Stimulated activated CD8-positive, alpha-beta memory T cell treated with anti-CD3 and anti-CD28 coated beads, Interleukin-7, amount 100 ng/mL, for 24 hours (primary cell): Measurements from ENCODE around the gene PER3.

ENCODE experiments used
- DNase-seq: peaks from one replicate; pipeline ENCODE4 v3.0.0-alpha.2; 2020; ENCODE audit warnings: low read depth

PER3 gene

DNA sequence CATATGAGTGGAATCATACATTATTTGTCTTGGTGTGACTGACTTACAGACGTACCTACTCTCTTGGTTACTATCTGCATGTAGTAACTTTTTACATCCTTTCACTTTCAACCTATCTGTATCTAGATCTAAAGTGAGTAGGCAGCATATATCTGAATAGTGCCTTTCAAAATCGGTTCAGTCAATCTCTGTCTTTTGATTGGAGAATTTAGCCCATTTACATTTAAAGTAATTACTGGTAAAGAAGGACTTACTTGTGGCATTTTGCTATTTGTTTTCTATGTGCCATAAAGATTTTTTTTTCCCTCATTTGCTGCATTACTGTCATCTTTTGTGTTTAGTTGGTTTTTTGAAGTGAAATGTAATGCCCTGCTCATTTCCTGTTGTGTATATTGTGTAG, 54.6 kb downstream of the PER3 start:
- DNase-seq, result no peak

DNA sequence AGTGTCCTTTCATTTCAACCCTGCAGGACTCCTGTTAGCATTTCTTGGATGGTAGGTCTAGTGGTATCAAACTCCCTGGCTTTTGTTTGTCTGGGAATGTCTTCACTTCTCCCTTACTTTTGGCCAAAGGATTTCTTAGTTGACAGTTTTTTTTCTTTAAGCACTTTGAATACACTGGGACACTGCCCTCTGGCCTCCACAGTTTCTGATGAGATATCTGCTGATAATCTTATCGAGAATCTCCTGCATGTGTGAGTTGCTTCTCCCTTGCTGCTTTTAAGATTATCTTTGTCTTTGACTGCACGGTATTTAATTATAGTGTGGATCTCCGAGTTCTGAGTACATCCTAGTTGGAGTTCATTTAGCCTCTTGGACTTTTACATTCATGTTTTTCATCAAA, 55.4 kb downstream of the PER3 start:
- no peak for DNase-seq

DNA sequence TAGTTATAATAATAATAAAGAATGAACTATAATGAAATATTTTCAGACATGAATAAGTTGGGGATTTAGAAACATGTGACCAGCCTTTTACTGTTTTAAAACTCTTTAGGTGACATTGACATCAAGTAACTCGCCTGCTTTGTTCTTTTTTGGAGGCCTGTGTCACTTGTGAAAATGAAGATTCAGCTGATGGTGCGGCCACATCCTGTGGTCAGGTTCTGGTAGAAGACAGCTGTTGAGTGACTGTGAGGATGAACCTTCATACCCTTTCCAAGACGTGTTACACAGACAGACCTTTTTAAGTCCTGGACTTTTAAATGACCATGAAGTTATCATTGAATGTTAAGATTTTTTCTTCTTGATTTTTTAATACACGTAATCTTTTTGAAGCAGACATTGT, 58.4 kb downstream of the PER3 start:
- DNase-seq, result no peak

DNA sequence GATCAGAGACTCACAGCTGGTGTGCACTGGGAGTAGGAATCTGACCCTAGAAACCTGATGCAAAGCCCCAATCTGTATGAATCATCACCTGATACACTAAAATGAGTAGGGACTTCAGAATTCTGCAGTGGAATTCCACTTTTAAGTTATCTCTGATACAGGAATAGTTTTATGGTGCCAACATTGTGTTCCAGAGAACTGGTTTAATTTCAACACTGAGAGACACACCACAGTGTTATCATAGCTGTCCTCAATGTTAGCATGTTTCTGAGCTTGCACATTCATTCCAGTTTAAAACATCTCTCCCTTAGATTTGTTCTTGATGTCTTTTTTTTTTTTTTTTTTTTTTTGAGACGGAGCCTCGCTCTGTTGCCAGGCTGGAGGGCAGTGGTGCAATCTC, 61.7 kb downstream of the PER3 start:
- DNase-seq, result no peak

DNA sequence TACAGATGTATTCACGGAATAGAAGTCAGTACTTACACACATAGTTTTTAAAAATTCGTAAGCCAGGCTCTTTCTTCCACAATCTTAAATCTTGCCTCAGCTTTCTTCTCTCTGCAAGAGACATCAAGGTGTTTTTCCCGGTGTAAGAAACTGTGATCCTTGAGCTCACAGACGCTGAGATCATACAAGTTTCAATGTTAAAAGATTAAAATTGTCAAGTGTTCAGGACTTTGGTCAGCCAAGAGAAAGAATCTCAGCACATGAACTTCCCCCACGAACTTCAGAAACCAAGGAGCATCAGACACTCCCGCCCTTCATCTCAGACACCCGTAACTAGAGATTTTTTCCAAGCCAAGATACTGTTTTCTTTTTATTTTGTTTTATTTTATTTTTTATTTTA, 62.6 kb downstream of the PER3 start:
- DNase-seq, result no peak

DNA sequence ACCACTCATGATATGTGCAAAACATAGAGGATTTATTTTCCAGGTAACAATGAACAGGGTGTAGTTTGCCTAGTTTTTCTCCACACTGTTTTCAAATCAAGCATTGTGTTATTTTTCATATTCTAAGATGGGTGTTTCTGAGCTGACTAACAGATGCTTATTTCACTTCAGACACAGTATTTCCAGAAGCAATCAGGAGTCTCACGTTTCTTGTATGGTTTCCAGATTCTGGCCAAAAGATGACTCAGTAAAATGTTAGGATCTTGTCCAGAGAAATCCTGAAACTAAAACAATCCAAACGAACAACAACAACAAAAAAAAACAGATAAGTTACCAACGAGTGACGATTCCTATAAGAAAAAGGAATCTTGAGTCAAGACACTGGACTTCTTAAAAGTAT, 63.5 kb downstream of the PER3 start:
- no peak for DNase-seq

DNA sequence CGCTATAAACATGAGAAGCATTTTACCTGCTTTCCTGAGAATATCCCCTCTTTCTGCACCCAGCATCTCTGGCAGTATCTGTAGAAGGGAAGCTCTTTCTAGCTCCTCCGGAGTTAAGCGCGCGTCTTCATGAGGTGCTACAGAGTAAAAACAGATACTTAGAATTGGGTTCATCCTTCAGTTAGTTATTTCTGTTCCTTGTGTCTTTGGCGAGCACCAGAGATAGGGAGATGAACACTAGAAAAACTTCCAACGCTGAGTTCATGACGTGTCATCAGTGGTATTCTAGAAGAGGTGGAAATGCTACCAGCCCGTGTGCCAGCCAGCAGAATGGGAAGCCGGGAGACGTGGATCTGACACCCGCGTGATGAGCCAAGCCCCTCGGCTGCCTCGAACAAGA, 66.7 kb downstream of the PER3 start:
- no peak for DNase-seq

DNA sequence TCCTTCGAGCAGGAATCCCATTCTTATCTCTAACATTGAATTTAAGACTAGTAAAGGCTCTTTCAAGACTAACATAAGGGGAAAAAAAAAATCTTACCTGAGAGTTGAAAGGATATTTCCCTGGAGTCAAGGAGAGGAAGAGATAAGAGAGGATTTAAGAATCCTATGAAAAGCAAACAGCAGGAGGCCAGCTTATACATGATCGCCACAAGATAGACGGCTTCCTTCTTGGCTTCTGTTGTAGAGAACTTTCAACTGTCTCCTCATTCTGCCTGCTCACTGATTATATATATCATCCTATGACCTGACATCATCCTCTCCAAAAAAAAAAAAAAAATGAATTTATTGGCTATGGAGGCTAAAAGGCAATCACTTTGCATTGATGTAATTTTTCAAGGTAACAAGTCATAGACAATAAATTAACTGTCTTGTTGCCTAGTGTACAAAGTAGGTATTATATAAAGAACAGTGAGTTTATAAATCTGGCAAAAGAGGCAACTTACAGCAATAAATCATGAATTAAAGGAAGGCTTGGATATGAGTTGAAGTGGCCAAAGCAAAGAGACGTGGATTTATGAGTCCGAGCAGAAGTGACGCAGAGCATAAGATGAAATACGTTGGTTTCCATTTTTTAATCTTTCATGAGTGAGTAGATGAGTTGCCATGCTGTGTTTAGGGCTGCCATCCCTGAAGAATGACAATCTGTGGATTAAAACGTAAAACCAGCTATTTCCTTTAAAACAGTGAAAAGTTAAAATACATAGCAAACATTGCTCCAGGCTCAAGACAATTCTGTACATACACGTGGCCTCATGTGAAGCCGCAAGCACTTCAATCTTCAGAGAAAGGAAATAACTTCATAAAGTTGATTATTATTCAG, 69.0 kb downstream of the PER3 start, which contains the start of gene UTS2:
TSS of gene UTS2 (minus strand) at position 262 of the 880 bp plus-strand sequence. CDS start at position 200, 62 bp downstream.
- DNase-seq, result no peak

DNA sequence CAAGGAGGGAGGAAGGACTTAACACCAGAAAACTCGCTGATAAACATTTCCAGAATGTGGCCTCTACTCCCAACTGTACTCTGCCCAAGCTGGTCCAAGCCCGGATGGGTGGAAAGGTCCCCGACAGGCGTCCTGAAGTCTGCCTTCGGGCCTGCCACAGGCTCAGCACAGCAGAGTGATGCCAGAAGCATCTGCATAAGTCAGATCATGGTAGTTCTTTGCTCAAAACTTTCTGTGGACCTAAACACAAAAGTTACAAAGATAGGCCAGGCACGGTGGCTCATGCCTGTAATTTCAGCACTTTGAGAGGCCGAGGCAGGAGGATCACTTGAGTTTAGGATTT, 69.6 kb downstream of the PER3 start:
- DNase-seq, result no peak

DNA sequence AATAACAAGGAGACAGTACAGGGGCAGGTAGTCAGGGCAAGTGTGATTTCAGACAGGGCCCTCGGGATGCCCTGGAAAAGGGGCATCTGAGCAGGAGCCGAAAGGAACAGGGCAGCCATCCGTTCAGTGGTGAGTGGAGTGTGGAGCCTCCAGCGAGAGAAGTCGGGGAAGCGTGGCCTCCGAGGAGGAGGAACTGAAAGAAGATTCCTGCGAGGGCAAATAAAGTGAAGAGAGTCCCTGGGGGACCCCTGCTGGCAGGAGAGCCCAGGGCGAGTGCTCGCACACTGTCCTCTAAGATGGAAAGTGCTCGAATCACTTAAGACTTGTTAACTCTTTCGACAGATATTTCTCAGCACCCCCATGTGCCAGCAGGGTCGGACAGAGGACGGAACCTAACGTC, 72.3 kb downstream of the PER3 start:
- no peak for DNase-seq

DNA sequence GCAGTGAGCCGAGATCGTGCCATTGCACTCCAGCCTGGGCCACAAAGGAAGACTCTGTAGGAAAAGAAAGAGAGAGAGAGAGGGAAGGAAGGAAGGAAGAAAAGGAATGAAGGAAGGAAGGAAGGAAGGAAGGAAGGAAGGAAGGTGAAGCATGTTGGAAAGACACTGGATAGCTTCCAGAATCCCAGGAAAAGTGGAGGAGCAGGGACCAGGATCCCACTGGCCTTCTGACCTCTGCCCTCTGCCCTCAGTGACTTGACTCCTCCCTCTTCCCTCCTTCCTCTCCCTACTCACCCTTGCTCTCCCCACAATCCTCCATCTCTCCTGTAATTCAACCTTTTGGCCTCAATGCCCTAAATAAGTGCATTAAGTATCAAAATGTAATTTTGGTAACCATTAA, 72.9 kb downstream of the PER3 start:
- no peak for DNase-seq

DNA sequence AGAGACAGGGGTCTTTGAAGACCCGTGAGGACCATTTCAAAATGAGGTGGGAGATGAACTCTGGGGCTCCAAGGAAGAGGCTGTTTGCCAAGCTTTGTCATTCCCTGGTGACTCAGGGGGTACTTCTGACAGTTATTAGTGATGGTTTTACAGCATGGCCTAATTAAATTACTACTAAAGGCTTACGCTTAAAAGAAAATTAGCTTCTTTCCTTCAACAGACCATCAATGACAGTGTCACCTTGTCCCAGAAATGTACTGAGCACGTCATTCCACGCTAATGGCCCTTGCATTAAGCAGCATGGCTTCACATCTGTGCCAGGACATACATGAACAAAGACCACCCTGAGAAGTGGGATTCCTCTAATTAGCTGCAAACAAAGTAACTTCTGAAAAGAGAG, 73.9 kb downstream of the PER3 start:
- DNase-seq, result no peak

DNA sequence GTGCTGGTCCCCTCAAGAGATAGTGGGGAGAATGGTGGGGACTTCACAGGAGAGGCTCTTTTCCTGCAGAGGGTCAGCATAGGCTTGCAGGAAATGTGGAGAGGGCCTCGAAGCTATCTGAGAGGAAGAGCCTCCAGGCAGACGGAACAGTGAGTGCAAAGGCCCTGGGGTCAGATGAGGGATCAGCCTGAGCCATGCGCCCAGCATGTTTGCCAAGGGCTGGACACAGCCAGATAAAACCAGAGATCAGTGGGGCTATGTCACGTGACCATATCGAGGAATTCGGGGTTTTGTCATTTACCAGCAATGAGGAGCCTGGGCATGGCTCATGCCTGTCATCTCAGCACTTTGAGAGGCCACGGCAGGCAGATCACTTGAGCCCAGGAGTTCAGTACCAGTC, 75.3 kb downstream of the PER3 start:
- no peak for DNase-seq

DNA sequence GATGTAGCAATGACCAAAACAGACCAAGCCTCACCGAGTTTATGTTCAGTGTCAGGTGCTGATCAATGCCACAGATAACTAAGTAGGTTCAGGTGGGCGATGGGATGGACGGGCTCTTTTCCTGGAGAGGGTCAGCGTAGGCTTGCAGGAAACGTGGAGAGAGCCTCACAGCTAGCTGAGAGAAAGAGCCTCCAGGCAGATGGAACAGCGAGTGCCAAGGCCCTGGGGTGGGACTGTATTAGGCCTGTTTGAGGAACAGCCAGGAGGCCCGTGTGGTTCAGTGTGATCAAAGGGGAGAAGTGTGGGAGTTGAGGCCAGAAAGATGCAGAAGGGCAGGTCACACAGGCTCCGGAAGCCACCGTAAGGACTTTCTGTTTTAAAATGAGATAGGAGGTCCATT, 76.0 kb downstream of the PER3 start:
- no peak for DNase-seq

DNA sequence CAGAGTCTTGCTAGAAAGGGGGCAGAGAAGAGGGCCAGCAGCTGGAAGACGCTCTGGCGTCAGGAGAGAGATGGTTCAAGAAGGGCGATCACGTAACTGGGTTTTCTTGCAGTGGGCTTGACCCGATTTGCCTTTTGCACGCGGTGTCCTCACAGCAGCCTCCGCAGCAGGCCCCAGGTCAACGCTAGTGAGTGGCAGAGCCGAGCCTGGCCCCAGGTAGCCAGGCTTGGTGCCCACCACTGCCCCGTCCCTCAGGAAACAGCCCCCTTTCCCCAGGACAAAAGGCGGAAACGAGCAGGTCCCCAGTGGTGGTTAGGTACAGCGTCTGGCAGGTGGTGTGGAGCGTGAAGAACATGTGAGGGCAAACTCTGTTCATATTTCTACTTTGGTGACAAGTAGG, 77.4 kb downstream of the PER3 start:
- DNase-seq, result no peak

DNA sequence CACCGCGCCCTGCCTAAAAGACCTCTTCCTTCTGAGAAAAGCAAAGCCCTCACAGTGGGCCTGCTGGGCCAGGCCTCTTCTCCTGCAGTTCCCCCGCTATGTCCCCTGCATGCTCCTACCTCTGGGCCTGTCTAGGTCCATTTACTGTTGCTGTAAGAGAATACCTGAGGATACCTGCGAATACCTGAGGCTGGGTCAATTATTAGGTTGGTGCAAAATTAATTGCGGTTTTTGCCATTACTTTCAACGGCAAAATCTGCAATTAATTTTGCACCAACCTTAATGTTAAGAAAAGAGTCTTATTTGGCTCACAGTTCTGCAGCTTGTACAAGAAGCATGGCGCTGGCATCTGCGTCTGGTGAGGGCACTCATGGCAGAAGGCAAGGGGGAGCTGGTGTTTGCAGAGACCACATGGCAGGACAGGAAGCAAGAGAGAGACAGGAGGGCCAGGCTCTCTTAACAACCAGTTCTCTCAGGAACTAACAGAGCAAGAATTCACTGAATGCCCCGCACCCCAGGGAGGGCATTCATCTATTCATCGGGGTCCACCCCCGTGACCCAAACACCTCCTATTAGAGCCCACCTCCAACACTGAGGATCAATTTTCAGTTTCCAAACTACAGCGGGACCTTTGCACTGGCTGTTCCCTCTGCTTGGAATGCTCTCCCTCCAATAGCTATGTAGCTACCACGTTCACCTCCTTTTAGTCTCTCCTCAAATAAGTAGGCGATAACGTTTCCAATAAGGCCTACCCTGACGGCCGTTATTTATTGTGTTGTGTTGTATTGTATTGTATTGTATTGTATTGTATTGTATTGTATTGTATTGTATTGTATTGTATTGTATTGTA, 78.3 kb downstream of the PER3 start:
- no peak for DNase-seq

DNA sequence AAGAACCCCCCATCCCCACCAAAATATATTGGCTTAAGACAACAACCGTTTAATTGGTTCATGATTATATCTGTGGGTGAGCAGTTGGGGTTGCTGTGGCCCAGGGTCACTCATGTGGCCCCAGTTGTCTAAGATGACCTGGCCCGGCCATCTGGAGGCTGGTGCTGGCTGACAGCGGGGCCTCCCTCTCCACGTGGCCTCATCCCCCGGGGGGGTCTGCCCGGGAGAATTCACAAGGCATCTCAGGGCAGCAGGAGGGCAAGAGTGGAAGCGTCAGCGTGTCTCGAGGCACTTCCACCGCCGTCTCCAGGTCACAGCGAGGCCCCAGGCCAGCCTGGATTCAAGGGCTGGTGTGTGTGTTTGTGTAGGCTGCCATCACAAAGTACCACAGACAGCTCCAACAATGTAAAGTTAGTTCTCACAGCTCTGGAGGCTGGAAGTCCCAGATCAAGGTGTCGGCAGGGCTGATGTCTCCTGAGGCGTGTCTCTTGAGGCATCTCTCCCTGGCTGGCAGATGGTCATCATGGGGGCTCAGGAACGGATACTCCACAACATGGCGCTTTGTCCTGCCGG, 79.8 kb downstream of the PER3 start:
- no peak for DNase-seq

DNA sequence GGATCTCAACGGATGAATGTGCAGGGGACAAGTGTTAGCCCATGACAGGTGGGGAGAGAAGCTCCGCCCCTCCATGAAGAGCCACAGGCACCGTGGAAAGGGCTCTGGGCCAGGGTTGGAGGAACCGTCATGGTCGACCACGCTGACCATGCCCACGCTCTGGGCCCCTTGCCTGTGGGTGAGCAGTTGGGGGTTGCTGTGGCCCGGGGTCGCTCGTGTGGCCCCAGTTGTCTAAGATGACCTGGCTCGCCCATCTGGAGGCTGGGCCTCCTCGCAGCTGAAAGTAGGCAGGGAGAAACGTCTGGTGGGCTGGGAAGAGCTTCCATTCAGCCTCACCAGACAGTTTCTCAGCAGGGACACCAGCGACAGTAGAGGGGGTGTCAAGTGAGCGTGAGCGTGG, 81.9 kb downstream of the PER3 start:
- no peak for DNase-seq

DNA sequence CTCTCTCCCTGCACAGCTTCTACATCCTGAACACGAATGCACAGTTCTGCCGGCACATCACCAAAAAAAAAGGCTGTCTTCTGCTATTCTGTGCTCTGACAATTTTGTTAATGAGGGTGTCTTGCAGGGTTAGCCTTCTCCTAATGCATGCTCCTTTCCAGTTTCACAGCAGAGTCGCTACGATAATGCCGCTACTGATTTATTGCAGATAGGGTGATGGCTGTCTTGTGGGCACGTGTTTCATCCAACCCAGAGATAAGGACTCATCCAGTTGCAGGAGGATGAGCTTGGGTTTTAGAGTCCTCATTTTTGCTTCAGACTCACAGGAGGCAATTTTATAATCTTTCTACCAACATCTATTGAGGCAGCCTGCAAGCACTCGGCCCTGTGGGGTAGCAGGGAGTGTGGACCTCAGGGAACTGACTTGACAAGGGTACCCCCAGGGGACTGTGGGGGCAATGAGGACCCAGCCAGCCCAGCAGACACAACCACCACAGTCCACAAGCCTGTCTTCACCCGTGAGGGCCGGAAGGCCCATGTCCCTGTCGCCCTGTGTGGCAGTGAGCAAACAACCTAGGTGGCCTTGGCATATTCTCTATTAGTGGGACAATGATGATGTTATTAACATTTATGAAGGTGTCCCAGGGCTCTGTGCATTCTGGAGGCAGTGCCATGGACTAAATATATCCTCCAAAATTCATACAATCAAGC, 84.1 kb downstream of the PER3 start:
- no peak for DNase-seq

DNA sequence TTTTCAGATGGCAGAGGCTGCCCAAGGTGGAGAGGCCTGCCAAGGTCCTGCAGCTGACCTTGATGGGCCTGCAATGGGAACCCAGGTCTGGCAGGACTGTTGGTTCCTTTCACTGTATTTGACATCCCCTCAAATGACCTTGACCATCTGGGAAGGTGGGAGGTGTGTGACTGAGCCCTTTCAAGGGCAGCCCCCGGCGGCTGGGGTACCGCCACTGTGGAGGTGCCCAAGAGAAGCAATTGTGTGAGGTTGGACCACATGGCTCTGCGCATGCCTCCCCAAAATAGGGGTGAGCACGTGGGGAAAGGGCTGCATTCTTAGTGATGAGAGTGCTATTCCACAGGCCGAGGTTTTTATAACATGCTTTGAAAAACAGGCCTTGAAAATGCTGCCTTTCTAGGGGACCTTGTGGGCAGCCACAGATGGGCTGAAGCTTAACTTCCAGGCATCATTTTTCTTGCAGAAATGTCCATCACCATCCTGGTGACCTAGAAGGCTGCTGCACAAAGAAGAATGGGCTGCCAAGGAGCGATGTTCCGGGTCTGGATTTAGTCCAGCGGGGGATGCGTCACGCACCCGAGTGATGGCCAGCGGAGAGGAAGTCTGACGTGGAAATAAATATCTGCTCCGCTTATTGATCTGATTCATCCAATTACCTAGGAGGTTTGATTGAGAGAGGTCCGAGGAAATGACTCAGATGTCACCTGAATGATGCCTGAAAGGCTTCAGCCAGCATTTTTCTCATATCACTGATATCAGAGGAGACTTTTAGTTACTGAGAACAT, 85.2 kb downstream of the PER3 start:
- DNase-seq, result no peak

DNA sequence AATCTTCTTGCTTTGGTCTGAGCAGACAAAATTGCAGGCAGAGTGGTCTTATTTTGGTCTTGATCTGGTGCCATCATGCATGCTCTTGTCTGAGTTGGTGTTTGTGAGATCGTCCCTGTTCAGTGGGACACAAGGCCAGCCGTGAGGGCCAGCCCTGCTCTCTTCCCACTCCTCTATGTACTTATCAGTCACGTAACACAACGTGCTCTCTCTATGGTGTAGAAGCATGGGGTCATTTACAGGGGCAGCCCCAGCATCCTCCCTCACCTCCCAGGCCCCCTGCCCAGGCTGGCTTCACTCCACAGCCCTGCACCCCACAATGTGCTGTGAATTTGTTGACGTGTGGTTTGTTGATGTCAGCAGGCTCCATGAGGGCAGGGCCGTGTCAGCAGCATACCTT, 87.0 kb downstream of the PER3 start:
- no peak for DNase-seq
